K562 (cell line): ENCODE results near the gene ABCA8. TPM values are rescaled to one million over a fixed set of nuclear protein-coding genes. Genes with fewer than 3 reads are reported as not detected.

Source experiments
- CEBPZ ChIP-seq: fragments of 150-350 bp; IDR thresholded peaks from 2 replicates; pipeline ENCODE4 v1.6.1; 2014; ENCODE audit warnings: low read depth, mild to moderate bottlenecking, low read length, borderline replicate concordance
- POLR2H ChIP-seq: IDR thresholded peaks from 2 replicates; pipeline ENCODE4 v1.6.1; 2016; ENCODE audit warnings: missing genetic modification characterization, low read depth, mild to moderate bottlenecking, control low read depth, missing compliant biosample characterization, moderate library complexity
- PRMT5 ChIP-seq: sonication (generic); formaldehyde crosslinking; IDR thresholded peaks from 2 replicates; pipeline ENCODE4 v1.5.0; 2020; ENCODE audit warnings: missing genetic modification reagents
- PYGO2 ChIP-seq: fragments of 450-650 bp; IDR thresholded peaks from 2 replicates; pipeline ENCODE4 v1.6.1; 2016; ENCODE audit warnings: mild to moderate bottlenecking, missing genetic modification characterization, moderate library complexity, missing compliant biosample characterization
- SMARCC2 ChIP-seq: fragments of 450-650 bp; IDR thresholded peaks from 2 replicates; pipeline ENCODE4 v1.6.1; 2017; ENCODE audit warnings: antibody characterized with exemption, moderate library complexity, mild to moderate bottlenecking, low read depth
- SPI1 ChIP-seq: IDR thresholded peaks from 2 replicates; pipeline ENCODE4 v1.6.1; 2011; ENCODE audit warnings: low read depth, low read length, control low read depth, borderline replicate concordance
- THRB ChIP-seq: fragments of 450-650 bp; formaldehyde crosslinking; conservative IDR thresholded peaks from 2 replicates; pipeline ENCODE4 v1.4.0; 2022; ENCODE audit warnings: mild to moderate bottlenecking, missing genetic modification characterization
- ZFP36 ChIP-seq: fragments of 150-350 bp; IDR thresholded peaks from 2 replicates; pipeline ENCODE4 v1.6.1; 2018; ENCODE audit warnings: low read length, low read depth; ENCODE audit not compliant: partially characterized antibody
- ZNF121 ChIP-seq: sonication (generic); formaldehyde crosslinking; conservative IDR thresholded peaks from 2 replicates; pipeline ENCODE4 v1.8.0; 2022; ENCODE audit warnings: missing genetic modification reagents
- ZNF444 ChIP-seq: fragments of 250-450 bp; sonication (Bioruptor Pico); IDR thresholded peaks from 2 replicates; pipeline ENCODE4 v1.4.0; 2020; ENCODE audit warnings: mild to moderate bottlenecking, moderate library complexity
- ZNF717 ChIP-seq: fragments of 250-450 bp; sonication (Bioruptor Pico); IDR thresholded peaks from 2 replicates; pipeline ENCODE4 v1.5.0; 2021
- polyA plus RNA-seq, 8 experiments: library from polyadenylated mRNA; depleted of rRNA in 4 of 8; stranded (reverse) in 5 of 8; unstranded in 3 of 8; fragments of >200 nt; fragmentation: Nextera tagmentation in 2 of 8; fragmentation: Illumina TruSeq in 1 of 8; extraction: Ambion mirVana in 2 of 8; extraction: Trizol in 1 of 8; gene quantifications; 2 replicates each; pipeline versions ENCODE4 v1.2.1 to v1.2.3, GENCODE V29; 2011 to 2014; ENCODE audit warnings: inconsistent platforms in 1 of 8, missing spikeins in 1 of 8
- total RNA-seq, 7 experiments: library from RNA; depleted of rRNA in 6 of 7; stranded (reverse); fragments of >200 nt in 6 of 7; fragmentation: Illumina TruSeq in 2 of 7; extraction: Trizol in 2 of 7; gene quantifications; 2 replicates each; pipeline versions ENCODE4 v1.2.1 to v1.2.3, GENCODE V29; 2011 to 2021; ENCODE audit warnings: low replicate concordance in 1 of 7

The ABCA8 gene
- total and polyA plus RNA-seq, 9 of the 15 experiments (the other 6 are each of a cell fraction or from before 2014, with no cell fraction given), result 1.8 to 13.2 (median 12.0) TPM

DNA sequence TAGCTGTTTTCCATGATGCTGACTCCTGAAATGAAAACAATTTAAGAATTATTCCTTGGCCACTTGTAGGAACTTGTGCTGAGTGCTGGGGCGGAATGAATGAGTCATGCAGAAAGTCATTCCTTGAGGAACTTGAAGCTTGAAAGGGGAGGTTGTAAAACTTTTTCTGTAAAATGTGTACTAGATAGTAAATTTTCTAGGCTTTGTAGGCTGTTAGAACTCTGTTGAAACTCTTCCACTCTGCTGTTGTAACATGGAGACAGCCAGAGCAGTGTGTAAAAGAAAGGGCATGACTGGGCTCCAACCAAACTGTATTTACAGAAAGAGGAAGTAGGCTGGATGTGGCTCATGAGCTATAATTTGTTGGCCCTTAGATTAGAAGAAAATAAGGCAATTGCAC is 46.1 kb downstream of the ABCA8 start (continued):
- no peak for TF ChIP-seq CEBPZ
- no peak for TF ChIP-seq ZNF717 (CRISPR knock-in tag)
- no peak for TF ChIP-seq POLR2H (tag)
- no peak for TF ChIP-seq ZNF444 (CRISPR knock-in tag)
- TF ChIP-seq PYGO2 (tag), result no peak
- TF ChIP-seq ZFP36, result no peak
- peak; percentile 49; the same call in 1 of the 2 replicates for TF ChIP-seq SMARCC2
- TF ChIP-seq ZNF121, result no peak
- peak; percentile 95 for TF ChIP-seq SPI1
- no peak for TF ChIP-seq THRB
- no peak for TF ChIP-seq PRMT5 (CRISPR knock-in tag)
